Heart left ventricle (tissue), 16 donors: ENCODE results near the gene DEFB115. TPM values are rescaled to one million over a fixed set of nuclear protein-coding genes. Genes with fewer than 3 reads are reported as not detected.
"Not testable (repeated sequence)": the region's sequence is repeated elsewhere in the genome, so short reads cannot be mapped to it uniquely, and the experiment has no call there.

ENCODE experiments used
- ATAC-seq, 4 donors: fragments of 200-7000 bp; cut with Tn5 transposase; one replicate each; pipeline ENCODE4 v1.9.1; 2020 to 2022; ENCODE audit warnings: moderate library complexity in 4 of 4, mild to moderate bottlenecking in 3 of 4, moderate number of reproducible peaks in 1 of 4
- DNase-seq, 5 donors: peaks; one replicate each; pipeline ENCODE4 v3.0.0-alpha.2; 2020
- H3K27ac ChIP-seq, 12 donors: fragments of 200-600 bp; sonication (generic) in 4 of 12; one replicate each; pipeline versions ENCODE4 v1.5.0 to v1.8.0; 2016 to 2022; ENCODE audit warnings: mild to moderate bottlenecking in 2 of 12
- H3K27me3 ChIP-seq, 9 donors: fragments of 200-600 bp; sonication (generic) in 2 of 9; one replicate each; pipeline versions ENCODE4 v1.5.1 to v1.8.0; 2016 to 2022; ENCODE audit warnings: mild to moderate bottlenecking in 3 of 9
- H3K36me3 ChIP-seq, 9 donors: fragments of 200-600 bp; sonication (generic) in 2 of 9; one replicate each; pipeline versions ENCODE4 v1.5.0 to v1.8.0; 2018 to 2022; ENCODE audit warnings: mild to moderate bottlenecking in 2 of 9
- H3K4me1 ChIP-seq, 12 donors: fragments of 200-600 bp; sonication (generic) in 4 of 12; one replicate each; pipeline versions ENCODE4 v1.5.0 to v1.8.0; 2016 to 2022; ENCODE audit warnings: mild to moderate bottlenecking in 3 of 12
- H3K4me3 ChIP-seq, 12 donors: fragments of 200-600 bp; sonication (generic) in 4 of 12; one replicate each; pipeline versions ENCODE4 v1.5.0 to v1.8.0; 2017 to 2022; ENCODE audit warnings: mild to moderate bottlenecking in 9 of 12, moderate library complexity in 4 of 12
- H3K9me3 ChIP-seq, 12 donors: fragments of 200-600 bp; sonication (generic) in 4 of 12; one replicate each; pipeline versions ENCODE4 v1.5.0 to v1.8.0; 2016 to 2022; ENCODE audit warnings: mild to moderate bottlenecking in 1 of 12
- POLR2A ChIP-seq, 2 donors: fragments of 450-650 bp; IDR thresholded peaks; one replicate each; pipeline ENCODE4 v1.6.1; 2017; ENCODE audit warnings: antibody characterized with exemption in 2 of 2, mild to moderate bottlenecking in 2 of 2, moderate library complexity in 2 of 2
- WGBS, 4 donors: extraction: QIAGEN DNeasy Blood & Tissue Kit in 2 of 4; methylation state at CpG; one replicate each; pipeline versions ENCODE4 v1.1.5 to v1.1.7; 2013 to 2018; 5-methylcytosine and 5-hydroxymethylcytosine counted together
- intact Hi-C, 10 donors: fragments of 100-400 bp; cut with DNase I; formaldehyde crosslinking; loops; one replicate each; pipeline versions ENCODE4 v1.11.1 to v1.14.2; 2022
- polyA plus RNA-seq, 2 donors: library from polyadenylated mRNA; stranded (reverse); fragments of 200-250 nt; gene quantifications; one replicate each; pipeline ENCODE4 v1.2.3, GENCODE V29; 2013
- total RNA-seq, 9 donors: library from RNA; depleted of rRNA in 2 of 9; stranded (reverse); fragments of >200 nt in 2 of 9; fragmentation: NEBNext Ultra II Directional in 3 of 9; extraction: Animal tissue kit (Norgen Biotek cat#: 25700) in 3 of 9; gene quantifications; one replicate each; pipeline versions ENCODE4 v1.1.0 to v1.2.4, GENCODE V29; 2016 to 2023
- TF ChIP-seq, protein P1 (sequence below), 12 donors: fragments of 200-600 bp; sonication (generic) in 4 of 12; IDR thresholded peaks; one replicate each; pipeline versions ENCODE4 v1.5.0 to v1.8.0; 2018 to 2022; ENCODE audit warnings: antibody characterized with exemption in 12 of 12, mild to moderate bottlenecking in 5 of 12
- donor health status: ischemic (EF 13 %, LVEDD 7.1; RV severe dilation, severe dysfunction).
- donor health status: healthy with polysubstance abuse.
- donor health status: DM: no; HTN: yes; CAD: no.
- donor health status: DM: no; HTN: no; CAD: no.
- donor health status: ischemic (EF 25% LVEDD 6.9; RV normal size, moderate dysfunction).
- donor health status: ischemic (EF 25% LVEDD 5.7; RV mildly dilated, moderate dysfunction).
- donor health status: healthy.
- donor health status: DM: yes; HTN: yes; CAD: no.
- donor health status: ischemic (EF 35%, LVEDD 5.7; RV mildly dilated, moderate dysfunction).
- donor health status: nonischemic (EF 11% LVEDD 7.7; RV severe dilation, severe dysfunction).
- donor health status: DM: yes; HTN: yes; CAD: no.
- donor health status: PGD.
- donor health status: ischemic (EF 29% LVEDD 5.4; RV normal size, mild dysfunction).
- donor health status: nonischemic (EF 23%, LVEDD 6.1; RV moderate dilation, normal function).

The DEFB115 gene
- total and polyA plus RNA-seq, 11 donors, result not detected

- intact Hi-C loops, result no loop called here
- Histone ChIP-seq H3K4me1 (no peaks in the 10 kb centered on the region), H3K9me3 (no peaks in the 10 kb centered on the region), H3K36me3 (no peaks in the 10 kb centered on the region), H3K4me3 (no peak overlapping the region), H3K27me3 (no peaks in the 10 kb centered on the region), H3K27ac (no peak overlapping the region)
- 30 to 46% (median 33%) methylated on average over 3 of the region's 3 CpGs for WGBS, 4 donors
- TF ChIP-seq, protein P1, sequence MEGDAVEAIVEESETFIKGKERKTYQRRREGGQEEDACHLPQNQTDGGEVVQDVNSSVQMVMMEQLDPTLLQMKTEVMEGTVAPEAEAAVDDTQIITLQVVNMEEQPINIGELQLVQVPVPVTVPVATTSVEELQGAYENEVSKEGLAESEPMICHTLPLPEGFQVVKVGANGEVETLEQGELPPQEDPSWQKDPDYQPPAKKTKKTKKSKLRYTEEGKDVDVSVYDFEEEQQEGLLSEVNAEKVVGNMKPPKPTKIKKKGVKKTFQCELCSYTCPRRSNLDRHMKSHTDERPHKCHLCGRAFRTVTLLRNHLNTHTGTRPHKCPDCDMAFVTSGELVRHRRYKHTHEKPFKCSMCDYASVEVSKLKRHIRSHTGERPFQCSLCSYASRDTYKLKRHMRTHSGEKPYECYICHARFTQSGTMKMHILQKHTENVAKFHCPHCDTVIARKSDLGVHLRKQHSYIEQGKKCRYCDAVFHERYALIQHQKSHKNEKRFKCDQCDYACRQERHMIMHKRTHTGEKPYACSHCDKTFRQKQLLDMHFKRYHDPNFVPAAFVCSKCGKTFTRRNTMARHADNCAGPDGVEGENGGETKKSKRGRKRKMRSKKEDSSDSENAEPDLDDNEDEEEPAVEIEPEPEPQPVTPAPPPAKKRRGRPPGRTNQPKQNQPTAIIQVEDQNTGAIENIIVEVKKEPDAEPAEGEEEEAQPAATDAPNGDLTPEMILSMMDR (IDR thresholded peaks at IDR 0.05), result no peak
- TF ChIP-seq POLR2A (IDR thresholded peaks at IDR 0.05), result no peak
- ATAC-seq (no peak), DNase-seq (no peak)
Measured at GRCh38 chr20:31256959-31257358, 505 bp upstream of the DEFB115 start.

GRCh38 chr20:31260326-31260932 is 3.0 kb downstream of the DEFB115 start:
- H3K36me3 ChIP-seq, result no peaks in the 10 kb centered on the region
- no peak overlapping the region for H3K27ac ChIP-seq
- H3K27me3 ChIP-seq, result no peaks in the 10 kb centered on the region
- H3K9me3 ChIP-seq, result peaks cover 0 to 16% (median 0%) of the 10 kb centered on the region in 12 donors
- DNase-seq, result no peak
- intact Hi-C loops, result no loop called here
- H3K4me3 ChIP-seq, result no peak overlapping the region
- ATAC-seq, result no peak
- WGBS, 4 donors, result 68 to 71% (median 70%) methylated on average over 6 of the region's 6 CpGs
- no peak for TF ChIP-seq POLR2A (IDR thresholded peaks at IDR 0.05)
- TF ChIP-seq, protein P1 (IDR thresholded peaks at IDR 0.05), result peak in 4 of 12 donors; percentile 16 to 32 (median 20)
- H3K4me1 ChIP-seq, result no peaks in the 10 kb centered on the region

DNA sequence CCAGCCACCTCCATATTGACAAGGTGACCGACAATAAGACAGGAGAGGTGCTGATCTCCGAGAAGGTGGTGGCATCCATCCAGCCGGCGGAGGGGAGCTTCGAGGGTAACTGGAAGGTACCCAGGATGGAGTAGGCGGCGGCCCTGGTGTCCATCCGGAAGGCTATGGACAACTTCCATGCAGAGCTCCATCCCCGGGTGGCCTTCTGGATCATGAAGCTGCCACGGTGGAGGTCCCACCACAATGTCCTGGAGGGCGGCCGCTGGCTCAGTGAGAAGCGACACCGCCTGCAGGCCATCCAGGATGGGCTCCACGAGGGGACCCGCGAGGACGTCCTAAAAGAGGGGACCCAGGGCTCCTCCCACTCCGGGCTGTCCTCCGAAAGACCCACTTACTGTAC is 17.0 kb downstream of the DEFB115 start:
- Histone ChIP-seq H3K4me1 (no peaks in the 10 kb centered on the region), H3K4me3 (no peak overlapping the region), H3K27ac (no peak overlapping the region), H3K36me3 (no peaks in the 10 kb centered on the region), H3K9me3 (peaks cover 0 to 56% (median 39%) of the 10 kb centered on the region in 12 donors), H3K27me3 (no peaks in the 10 kb centered on the region)
- ATAC-seq, result no peak
- no peak for TF ChIP-seq POLR2A (IDR thresholded peaks at IDR 0.05)
- TF ChIP-seq, protein P1 (IDR thresholded peaks at IDR 0.05), result no peak
- DNase-seq, result no peak
- intact Hi-C loops, result no loop called here
- 79 to 86% (median 82%) methylated on average over 14 to 20 of the region's 20 CpGs for WGBS, 4 donors

DNA sequence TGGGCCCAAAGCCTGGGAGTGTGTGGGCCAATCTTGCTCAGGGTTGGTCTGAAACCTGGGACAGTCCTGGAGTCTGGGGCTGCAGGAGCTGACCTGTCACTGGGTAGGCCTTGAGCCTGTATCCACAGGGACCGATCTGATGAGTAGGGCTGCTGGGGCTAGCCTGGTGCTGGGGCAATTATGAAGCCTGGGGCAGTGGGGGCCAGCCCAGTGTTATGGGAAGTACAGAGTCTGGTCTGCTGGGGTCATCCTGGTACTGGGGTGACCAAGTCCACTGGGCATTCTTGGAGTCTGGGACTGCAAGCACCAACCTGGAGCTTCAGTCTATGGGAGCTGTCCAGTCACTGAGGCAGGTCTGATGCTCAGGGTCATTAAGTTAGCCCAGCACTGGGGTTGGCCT is 20.7 kb downstream of the DEFB115 start:
- DNase-seq, result no peak
- H3K4me1 ChIP-seq, result no peaks in the 10 kb centered on the region
- WGBS, 4 donors, result 43 to 86% (median 73%) methylated on average over 1 of the region's 1 CpG
- H3K9me3 ChIP-seq, result peaks cover 0 to 22% (median 8%) of the 10 kb centered on the region in 12 donors
- no peaks in the 10 kb centered on the region for H3K27me3 ChIP-seq
- H3K27ac ChIP-seq, result no peak overlapping the region
- ATAC-seq, result no peak
- intact Hi-C loops, result no loop called here
- TF ChIP-seq POLR2A (IDR thresholded peaks at IDR 0.05), result no peak
- TF ChIP-seq, protein P1 (IDR thresholded peaks at IDR 0.05), result no peak
- H3K36me3 ChIP-seq, result no peaks in the 10 kb centered on the region
- no peak overlapping the region for H3K4me3 ChIP-seq

GRCh38 chr20:31284964-31285363 is 27.5 kb downstream of the DEFB115 start:
- peaks cover 0 to 12% (median 0%) of the 10 kb centered on the region in 12 donors for H3K9me3 ChIP-seq
- intact Hi-C loops, H3K27me3 ChIP-seq, H3K27ac ChIP-seq, H3K4me3 ChIP-seq, ATAC-seq, H3K36me3 ChIP-seq, H3K4me1 ChIP-seq, DNase-seq: not testable (repeated sequence)
- WGBS, 4 donors, result 59 to 75% (median 62%) methylated on average over 7 of the region's 7 CpGs
